Measurements from ENCODE around the gene SPTLC3.

GRCh38 chr20:13125486-13125885, 116.7 kb downstream of the SPTLC3 start:
- TF ChIP-seq CTCF (IDR thresholded peaks at IDR 0.05; ENCODE audit: low read depth, low read length, poor library complexity, severe bottlenecking): no peak
- TF ChIP-seq EZH2phosphoT487 (IDR thresholded peaks at IDR 0.05; ENCODE audit: borderline replicate concordance, low read length): no peak
